Mucosa of stomach (tissue), 1 donor: ENCODE results near the gene THBS1.

Experiments
- H3K27me3 ChIP-seq: one replicate; pipeline ENCODE4 v1.7.0; 2013; ENCODE audit warnings: mild to moderate bottlenecking, low read length; ENCODE audit not compliant: control insufficient read depth, insufficient read depth
- H3K36me3 ChIP-seq: one replicate; pipeline ENCODE4 v1.7.0; 2013; ENCODE audit warnings: low read length; ENCODE audit not compliant: control insufficient read depth, insufficient read depth
- H3K4me1 ChIP-seq: one replicate; pipeline ENCODE4 v1.7.0; 2013; ENCODE audit warnings: mild to moderate bottlenecking, low read length; ENCODE audit not compliant: control insufficient read depth, insufficient read depth
- H3K4me3 ChIP-seq: one replicate; pipeline ENCODE4 v1.7.0; 2013; ENCODE audit warnings: low read length
- H3K9ac ChIP-seq: one replicate; pipeline ENCODE4 v1.7.0; 2013; ENCODE audit warnings: mild to moderate bottlenecking, low read length, moderate library complexity
- H3K9me3 ChIP-seq: one replicate; pipeline ENCODE4 v1.7.0; 2013; ENCODE audit warnings: mild to moderate bottlenecking, low read length, moderate library complexity; ENCODE audit not compliant: control insufficient read depth
- donor health status: Pancreatic carcinoma.

The THBS1 gene

DNA sequence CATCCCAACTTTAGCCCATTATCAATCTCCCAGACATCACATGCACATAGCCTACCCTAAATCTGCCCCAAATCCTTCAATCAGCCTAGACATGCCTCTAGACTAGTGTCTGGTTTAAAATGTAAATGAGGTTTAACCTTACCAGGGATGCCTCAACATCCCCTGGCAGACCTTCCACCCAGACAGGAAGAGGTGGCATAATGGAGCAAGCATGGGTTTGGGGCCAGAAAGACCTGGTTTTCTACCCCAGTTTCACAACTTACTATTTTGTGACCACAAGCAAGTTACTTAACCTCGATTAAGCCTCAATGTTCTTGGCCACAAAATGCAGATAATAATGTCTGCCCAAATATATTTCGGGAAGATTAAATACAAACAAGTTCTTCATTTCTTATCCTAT, 28.3 kb upstream of the THBS1 start:
- H3K4me1 ChIP-seq: no peaks in the 10 kb centered on the region
- no peaks in the 10 kb centered on the region for H3K36me3 ChIP-seq
- no peak overlapping the region for H3K4me3 ChIP-seq
- H3K9ac ChIP-seq: no peak overlapping the region
- no peaks in the 10 kb centered on the region for H3K27me3 ChIP-seq
- no peaks in the 10 kb centered on the region for H3K9me3 ChIP-seq

DNA sequence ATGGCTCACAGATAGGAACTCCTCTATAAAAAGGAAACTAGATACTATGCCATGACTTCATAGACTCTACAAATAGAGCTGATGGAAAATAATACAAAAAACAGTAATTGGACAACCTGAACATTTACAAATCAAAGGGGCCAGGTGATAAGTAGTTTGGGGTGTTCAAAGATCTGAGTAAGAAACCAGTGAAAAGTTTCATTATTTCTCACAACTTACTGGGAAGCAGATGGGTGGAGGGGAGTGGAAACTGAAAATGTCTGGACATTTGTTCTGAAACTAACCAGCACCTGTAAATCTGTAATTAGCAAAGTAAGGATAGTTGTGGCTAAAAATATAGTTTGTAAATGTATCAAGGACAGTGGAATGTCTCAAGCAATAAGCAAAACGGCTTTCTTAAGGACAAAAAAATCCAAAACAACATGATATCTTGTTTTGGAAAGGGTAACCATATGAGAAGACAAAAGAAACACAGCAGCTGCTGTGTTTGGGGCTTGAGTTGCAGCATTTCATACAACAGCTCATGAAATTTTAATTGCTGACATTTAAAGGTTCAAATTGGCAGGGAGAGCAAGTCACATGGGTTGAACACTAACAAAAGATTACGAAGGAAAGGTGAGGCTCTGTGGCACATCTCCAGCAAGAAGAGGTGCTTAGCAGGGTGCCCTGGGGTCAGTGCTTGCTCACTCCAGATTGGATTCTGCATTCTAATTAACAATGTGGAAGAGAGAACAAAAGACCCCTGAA, 26.8 kb upstream of the THBS1 start:
- Histone ChIP-seq H3K9ac (no peak overlapping the region), H3K36me3 (no peaks in the 10 kb centered on the region), H3K4me1 (no peaks in the 10 kb centered on the region), H3K9me3 (no peaks in the 10 kb centered on the region), H3K4me3 (no peak overlapping the region), H3K27me3 (no peaks in the 10 kb centered on the region)

DNA sequence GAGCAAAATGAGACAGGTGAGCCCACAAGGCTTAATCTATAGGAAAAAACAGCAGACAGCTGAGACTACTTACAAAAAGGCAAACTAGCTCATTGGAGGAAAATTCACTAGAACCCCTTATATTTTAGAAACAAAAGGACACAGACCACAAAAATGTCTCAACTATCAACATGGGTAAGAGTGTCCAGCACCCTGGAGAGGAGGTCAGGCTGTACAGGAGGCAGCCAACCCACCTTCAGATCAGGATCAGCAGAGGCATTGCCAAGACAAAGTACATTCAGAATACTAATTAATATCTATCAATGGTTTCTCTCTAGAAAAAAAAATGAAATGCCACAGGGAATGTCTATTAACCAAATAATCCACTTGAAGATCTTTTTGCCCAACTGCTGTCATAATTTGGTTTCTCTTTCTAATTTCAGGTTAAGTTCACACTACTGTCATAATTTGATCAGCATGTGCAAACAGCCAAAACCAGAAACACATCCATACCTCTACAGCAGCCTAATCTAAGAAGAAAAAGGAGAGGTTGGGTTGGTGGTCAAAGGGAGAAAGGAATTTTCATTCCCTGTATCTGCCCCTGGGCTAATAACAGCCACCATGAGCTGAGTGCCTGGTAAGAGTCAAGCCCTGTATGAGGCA, 26.0 kb upstream of the THBS1 start:
- no peak overlapping the region for H3K9ac ChIP-seq
- no peaks in the 10 kb centered on the region for H3K27me3 ChIP-seq
- H3K4me1 ChIP-seq: no peaks in the 10 kb centered on the region
- no peaks in the 10 kb centered on the region for H3K36me3 ChIP-seq
- no peaks in the 10 kb centered on the region for H3K9me3 ChIP-seq
- no peak overlapping the region for H3K4me3 ChIP-seq

DNA sequence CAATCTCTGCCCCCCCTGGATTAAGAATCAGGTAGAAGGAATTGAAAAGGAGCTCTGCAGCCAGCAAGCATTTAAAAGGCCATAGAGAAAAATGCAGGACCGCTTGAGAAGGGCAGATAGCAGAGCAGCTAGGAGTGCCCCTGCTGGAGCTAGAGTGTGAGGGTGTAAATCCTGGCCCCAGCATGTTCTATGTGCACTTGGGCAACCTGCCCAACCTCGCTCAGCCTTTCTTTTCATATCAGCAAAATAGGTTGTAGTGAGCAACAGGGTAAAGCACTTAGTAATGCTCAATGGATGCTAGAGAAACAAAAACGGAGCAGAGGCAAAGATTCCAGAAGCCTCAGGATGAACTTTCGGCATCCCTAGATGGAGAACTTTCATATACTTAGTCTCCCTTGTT, 25.0 kb upstream of the THBS1 start:
- Histone ChIP-seq H3K4me3 (no peak overlapping the region), H3K4me1 (no peaks in the 10 kb centered on the region), H3K27me3 (no peaks in the 10 kb centered on the region), H3K9me3 (no peaks in the 10 kb centered on the region), H3K9ac (no peak overlapping the region), H3K36me3 (no peaks in the 10 kb centered on the region)

DNA sequence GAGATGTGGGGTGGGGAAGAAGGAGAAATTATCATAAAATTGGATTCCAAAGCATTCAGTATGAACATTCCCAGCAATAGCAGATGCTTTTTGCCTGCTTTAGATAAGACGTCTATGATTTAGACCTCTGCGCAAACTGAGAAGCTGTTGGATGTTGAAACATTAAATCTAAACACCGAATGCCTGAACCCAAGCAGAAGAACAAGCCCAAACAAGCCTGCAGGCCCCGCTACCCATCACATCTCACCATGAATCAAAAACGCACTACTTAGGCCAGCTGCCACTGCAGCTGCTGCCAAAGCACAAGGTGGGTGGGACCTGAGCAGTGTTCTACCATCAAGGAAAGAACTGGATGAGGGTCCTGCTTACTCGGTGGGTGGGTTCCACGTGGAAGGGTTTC, 24.4 kb upstream of the THBS1 start:
- Histone ChIP-seq H3K9ac (no peak overlapping the region), H3K4me1 (no peaks in the 10 kb centered on the region), H3K9me3 (no peaks in the 10 kb centered on the region), H3K4me3 (no peak overlapping the region), H3K27me3 (no peaks in the 10 kb centered on the region), H3K36me3 (no peaks in the 10 kb centered on the region)

DNA sequence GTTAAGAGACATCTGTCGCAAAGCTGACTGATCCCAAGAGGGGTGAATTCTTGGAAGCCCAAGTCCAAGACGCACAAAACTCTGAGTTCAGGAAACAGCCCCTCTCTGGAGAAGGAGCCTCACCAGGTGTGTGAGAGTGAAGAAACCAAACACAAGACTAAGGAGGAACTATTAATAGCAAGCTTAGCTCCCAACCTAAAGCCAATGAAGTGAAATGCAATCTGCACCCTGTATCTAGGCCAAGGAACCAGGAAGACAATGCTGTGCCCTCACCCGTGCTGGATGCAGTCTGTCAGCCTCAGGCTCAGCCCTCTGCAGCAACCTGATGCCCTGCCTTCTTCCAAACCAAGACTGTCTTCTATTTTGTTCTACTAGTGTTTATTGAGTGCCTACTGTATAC, 22.5 kb upstream of the THBS1 start:
- Histone ChIP-seq H3K36me3 (no peaks in the 10 kb centered on the region), H3K4me1 (no peaks in the 10 kb centered on the region), H3K9me3 (no peaks in the 10 kb centered on the region), H3K27me3 (no peaks in the 10 kb centered on the region), H3K9ac (no peak overlapping the region), H3K4me3 (no peak overlapping the region)

DNA sequence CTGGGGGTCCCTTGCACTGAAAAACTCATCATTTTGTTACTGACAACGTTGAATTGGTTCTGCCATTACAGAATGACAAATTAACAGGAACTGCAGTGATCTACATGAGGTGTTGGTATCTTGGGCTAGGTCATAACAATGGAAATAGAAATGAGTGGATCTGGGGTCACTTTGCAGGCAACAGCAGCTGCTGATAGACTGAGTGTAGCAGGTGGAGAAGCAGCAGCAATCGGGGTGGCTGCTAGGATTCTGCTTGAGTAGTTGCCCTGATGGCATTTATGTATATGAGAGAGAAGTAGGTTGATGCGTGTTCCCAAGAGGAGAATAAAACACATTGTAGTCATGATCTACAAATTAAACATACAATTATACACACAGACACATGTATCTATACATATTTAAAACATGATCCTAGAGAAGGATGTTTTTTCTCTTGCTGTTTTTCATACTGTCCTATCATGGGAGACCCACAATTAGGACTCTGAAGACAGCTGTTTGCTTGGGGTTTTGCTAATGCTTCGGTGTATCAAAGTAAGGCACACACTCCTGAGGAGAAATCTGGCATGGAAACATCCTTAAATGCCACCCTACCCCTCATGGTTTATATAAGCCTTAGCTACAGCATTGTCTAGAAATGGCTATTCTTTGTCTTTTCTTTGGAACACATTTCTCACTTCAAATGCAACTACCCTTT, 15.8 kb upstream of the THBS1 start:
- H3K36me3 ChIP-seq: no peaks in the 10 kb centered on the region

DNA sequence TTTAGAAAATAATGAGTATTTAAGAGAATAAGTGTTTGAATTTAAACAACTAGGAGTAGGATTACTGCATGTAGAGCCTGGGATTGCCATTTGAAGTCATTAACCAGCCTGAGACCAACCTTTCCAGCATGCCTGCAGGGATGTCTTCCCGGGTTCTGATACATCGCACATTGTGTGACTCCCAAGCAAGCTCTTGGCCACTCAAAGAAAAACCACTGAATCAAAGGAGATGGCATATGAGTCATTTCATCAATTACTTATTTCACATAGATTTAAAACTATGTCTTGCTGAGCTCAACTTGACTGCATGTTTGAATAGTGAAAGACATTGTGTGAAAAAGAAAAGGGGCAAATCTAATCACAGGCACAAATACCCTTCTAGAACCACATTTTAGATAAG, 15.0 kb upstream of the THBS1 start:
- Histone ChIP-seq H3K36me3 (no peaks in the 10 kb centered on the region), H3K4me3 (no peak overlapping the region), H3K9ac (no peak overlapping the region), H3K4me1 (no peaks in the 10 kb centered on the region), H3K27me3 (no peaks in the 10 kb centered on the region), H3K9me3 (no peaks in the 10 kb centered on the region)

More for the DNA sequence above, 15.8 kb upstream of the THBS1 start:
- H3K4me3 ChIP-seq: no peak overlapping the region
- H3K9me3 ChIP-seq: no peaks in the 10 kb centered on the region
- H3K4me1 ChIP-seq: no peaks in the 10 kb centered on the region
- no peak overlapping the region for H3K9ac ChIP-seq
- no peaks in the 10 kb centered on the region for H3K27me3 ChIP-seq

DNA sequence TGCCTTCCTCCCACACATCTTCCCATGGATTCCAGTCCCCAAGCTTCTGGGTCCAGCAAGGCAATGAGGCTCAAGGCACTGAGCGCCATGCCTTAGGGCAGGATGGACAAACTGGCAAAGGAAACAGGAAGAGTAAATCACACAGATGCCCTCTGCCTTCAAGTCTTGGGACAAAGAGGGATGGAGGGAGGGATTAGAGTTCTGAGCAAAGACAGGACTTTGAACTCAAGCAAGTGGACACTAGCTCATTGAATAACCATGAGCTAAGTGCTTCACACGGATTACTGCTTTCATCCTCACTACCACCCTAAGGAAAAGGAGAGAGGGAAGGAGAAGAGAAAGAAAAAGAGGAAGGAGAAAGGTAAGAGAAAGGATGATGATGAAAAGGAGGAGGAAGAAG, 7.6 kb upstream of the THBS1 start:
- no peaks in the 10 kb centered on the region for H3K4me1 ChIP-seq
- peaks cover 5% of the 10 kb centered on the region for H3K27me3 ChIP-seq
- no peak overlapping the region for H3K4me3 ChIP-seq
- H3K9ac ChIP-seq: no peak overlapping the region
- H3K9me3 ChIP-seq: no peaks in the 10 kb centered on the region
- no peaks in the 10 kb centered on the region for H3K36me3 ChIP-seq

DNA sequence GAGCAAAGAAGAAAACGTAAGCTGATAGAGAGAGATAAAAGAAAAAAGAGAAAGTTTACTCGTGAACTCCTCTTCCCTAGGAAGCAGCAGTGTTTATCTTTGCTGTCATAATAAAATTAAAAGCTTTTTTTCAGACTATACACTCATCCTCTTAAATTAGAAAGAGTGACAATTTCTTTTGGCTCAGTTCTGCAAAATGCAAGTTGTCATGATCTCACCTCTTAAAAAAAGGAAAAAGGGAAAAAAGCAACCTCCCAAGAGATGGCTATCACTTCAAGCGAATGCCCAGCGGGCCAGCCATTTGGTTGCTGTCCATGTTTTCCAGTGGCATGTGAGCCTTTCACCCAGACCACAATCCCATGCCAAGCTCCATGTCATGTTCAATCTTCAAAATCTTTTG, 7.0 kb upstream of the THBS1 start:
- Histone ChIP-seq H3K9me3 (no peaks in the 10 kb centered on the region), H3K36me3 (no peaks in the 10 kb centered on the region), H3K4me1 (peaks cover 3% of the 10 kb centered on the region), H3K9ac (no peak overlapping the region), H3K4me3 (no peak overlapping the region), H3K27me3 (peaks cover 11% of the 10 kb centered on the region)

DNA sequence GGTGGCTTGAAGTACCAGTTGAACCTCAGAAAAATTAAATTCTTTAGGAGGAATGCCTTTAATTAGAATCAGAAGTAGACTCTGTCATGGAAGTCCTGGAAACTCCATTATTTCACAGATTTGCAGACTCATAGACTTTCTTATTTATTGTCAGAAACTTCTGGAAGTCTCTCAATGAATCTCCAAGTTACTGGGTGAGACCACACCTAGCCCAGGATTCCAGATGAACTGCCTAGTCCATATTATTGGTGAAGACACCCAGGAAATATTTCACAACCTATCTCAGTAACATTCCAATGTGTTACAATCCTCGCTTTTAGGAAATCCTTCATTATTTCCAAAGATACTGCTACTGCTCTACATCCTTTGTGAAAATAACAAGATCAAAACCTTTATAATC, 6.5 kb upstream of the THBS1 start:
- Histone ChIP-seq H3K27me3 (peaks cover 15% of the 10 kb centered on the region), H3K4me3 (no peak overlapping the region), H3K9me3 (no peaks in the 10 kb centered on the region), H3K4me1 (peaks cover 7% of the 10 kb centered on the region), H3K36me3 (no peaks in the 10 kb centered on the region), H3K9ac (no peak overlapping the region)

DNA sequence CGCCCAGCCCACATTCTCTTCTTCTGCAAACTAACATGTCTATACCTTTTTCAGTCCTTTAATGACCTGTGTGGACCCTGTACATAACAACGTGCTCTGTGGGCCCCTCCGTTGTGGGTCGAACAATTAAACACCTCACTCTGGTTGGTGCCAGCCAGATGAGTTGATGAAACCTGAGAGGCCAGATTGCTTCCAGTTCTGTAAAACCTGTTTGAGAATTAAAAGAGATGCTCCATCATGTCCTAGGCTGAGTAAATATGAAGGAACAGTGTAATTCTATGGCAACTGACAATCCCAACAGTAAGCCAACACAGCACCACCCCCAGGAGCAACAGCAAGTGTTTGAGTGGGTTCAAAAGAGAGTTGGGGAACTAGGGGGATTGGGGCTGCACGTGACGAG, 5.7 kb upstream of the THBS1 start:
- Histone ChIP-seq H3K4me3 (no peak overlapping the region), H3K9ac (no peak overlapping the region), H3K4me1 (peaks cover 12% of the 10 kb centered on the region), H3K36me3 (no peaks in the 10 kb centered on the region), H3K9me3 (no peaks in the 10 kb centered on the region), H3K27me3 (peaks cover 21% of the 10 kb centered on the region)
